Mucosa of descending colon (tissue), 3 donors: ENCODE results near the gene FITM1. TPM values are rescaled to one million over a fixed set of nuclear protein-coding genes. Genes with fewer than 3 reads are reported as not detected.

Experiments used
- ATAC-seq: fragments of 200-7000 bp; cut with Tn5 transposase; one replicate; pipeline ENCODE4 v1.9.1; 2020; ENCODE audit warnings: mild to moderate bottlenecking, moderate library complexity
- DNase-seq, 3 donors: peaks; one replicate each; pipeline ENCODE4 v3.0.0-alpha.2; 2020
- H3K36me3 ChIP-seq: fragments of 200-600 bp; one replicate; pipeline ENCODE4 v1.8.0; 2021; ENCODE audit warnings: low read depth, mild to moderate bottlenecking
- H3K4me1 ChIP-seq: fragments of 200-600 bp; one replicate; pipeline ENCODE4 v1.8.0; 2021; ENCODE audit warnings: low read depth, mild to moderate bottlenecking
- H3K4me3 ChIP-seq: fragments of 200-600 bp; one replicate; pipeline ENCODE4 v1.8.0; 2021; ENCODE audit warnings: mild to moderate bottlenecking
- H3K9me3 ChIP-seq: fragments of 200-600 bp; one replicate; pipeline ENCODE4 v1.8.0; 2021; ENCODE audit warnings: mild to moderate bottlenecking
- intact Hi-C, 2 donors: fragments of 100-400 bp; cut with DNase I in 1 of 2; cut with micrococcal nuclease in 1 of 2; formaldehyde crosslinking; loops; one replicate each; pipeline versions ENCODE4 v1.11.0 to v1.11.1; 2022; cut with DNase I, micrococcal nuclease
- total RNA-seq, 3 donors: library from RNA; stranded (reverse); fragmentation: NEBNext Ultra II Directional in 2 of 3; extraction: Animal tissue kit (Norgen Biotek cat#: 25700) in 2 of 3; gene quantifications; one replicate each; pipeline versions ENCODE4 v1.2.1 to v1.2.4, GENCODE V29; 2021 to 2023
- TF ChIP-seq, protein P1 (sequence below): fragments of 200-600 bp; IDR thresholded peaks from one replicate; pipeline ENCODE4 v1.8.0; 2022; ENCODE audit warnings: antibody characterized with exemption, mild to moderate bottlenecking
- donor health status: DM: no; HTN: no; CAD: no; lungs with moderate emphysema.
- donor health status: DM: no; HTN: no; CAD: no.
- donor health status: DM: no; HTN: yes; CAD: no.

FITM1 gene
- total RNA-seq, 3 donors from 2014 or later, result 0.79 to 1.9 (median 1.3) TPM

DNA sequence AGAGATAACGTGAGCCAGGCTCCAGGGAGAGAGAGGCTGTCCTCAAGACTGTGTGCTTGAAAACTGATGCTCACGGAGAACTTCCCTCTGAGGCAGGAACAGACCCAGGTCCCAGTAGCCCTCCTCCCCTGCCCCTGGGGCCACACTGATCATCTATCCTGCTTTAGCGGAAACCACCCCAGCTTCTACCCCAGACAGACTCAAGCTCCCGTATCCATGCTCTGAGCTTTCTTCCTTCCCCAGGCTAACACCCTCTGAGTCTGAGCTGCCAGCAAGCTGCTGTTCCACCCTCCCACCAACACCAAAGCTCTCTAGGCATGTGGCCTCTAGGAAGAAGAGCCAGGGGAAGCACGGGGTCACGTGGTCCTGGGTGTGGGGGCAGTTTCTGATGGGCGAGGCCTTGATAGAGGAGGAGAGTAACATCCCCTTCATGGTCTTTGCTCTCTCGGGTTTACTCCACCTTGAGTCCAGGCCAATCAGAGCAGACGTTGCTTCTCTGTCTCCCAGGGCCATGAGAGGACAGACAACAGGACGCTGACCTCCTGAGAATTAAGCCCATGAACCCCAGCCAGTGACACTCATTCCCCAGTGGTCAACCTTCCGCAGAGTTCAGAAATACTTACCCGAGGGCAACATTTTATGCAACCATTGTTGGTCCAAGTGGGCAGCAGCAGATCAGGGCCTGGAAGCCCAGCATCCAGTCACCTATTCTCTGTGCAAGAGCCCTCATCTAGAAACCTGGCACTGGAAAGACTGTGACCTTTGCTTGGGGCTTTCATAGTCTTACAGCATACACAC lies 35.0 kb upstream of the FITM1 start:
- intact Hi-C loops, result no loop called here
- no peaks in the 10 kb centered on the region for H3K36me3 ChIP-seq
- peak overlapping the region; percentile 83 for H3K4me3 ChIP-seq
- TF ChIP-seq, protein P1, sequence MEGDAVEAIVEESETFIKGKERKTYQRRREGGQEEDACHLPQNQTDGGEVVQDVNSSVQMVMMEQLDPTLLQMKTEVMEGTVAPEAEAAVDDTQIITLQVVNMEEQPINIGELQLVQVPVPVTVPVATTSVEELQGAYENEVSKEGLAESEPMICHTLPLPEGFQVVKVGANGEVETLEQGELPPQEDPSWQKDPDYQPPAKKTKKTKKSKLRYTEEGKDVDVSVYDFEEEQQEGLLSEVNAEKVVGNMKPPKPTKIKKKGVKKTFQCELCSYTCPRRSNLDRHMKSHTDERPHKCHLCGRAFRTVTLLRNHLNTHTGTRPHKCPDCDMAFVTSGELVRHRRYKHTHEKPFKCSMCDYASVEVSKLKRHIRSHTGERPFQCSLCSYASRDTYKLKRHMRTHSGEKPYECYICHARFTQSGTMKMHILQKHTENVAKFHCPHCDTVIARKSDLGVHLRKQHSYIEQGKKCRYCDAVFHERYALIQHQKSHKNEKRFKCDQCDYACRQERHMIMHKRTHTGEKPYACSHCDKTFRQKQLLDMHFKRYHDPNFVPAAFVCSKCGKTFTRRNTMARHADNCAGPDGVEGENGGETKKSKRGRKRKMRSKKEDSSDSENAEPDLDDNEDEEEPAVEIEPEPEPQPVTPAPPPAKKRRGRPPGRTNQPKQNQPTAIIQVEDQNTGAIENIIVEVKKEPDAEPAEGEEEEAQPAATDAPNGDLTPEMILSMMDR, result no peak
- peak; percentile 60 for ATAC-seq
- DNase-seq, result peak; percentile 91 to 94 (median 91)
- H3K9me3 ChIP-seq, result no peaks in the 10 kb centered on the region
- peaks cover 28% of the 10 kb centered on the region for H3K4me1 ChIP-seq

DNA sequence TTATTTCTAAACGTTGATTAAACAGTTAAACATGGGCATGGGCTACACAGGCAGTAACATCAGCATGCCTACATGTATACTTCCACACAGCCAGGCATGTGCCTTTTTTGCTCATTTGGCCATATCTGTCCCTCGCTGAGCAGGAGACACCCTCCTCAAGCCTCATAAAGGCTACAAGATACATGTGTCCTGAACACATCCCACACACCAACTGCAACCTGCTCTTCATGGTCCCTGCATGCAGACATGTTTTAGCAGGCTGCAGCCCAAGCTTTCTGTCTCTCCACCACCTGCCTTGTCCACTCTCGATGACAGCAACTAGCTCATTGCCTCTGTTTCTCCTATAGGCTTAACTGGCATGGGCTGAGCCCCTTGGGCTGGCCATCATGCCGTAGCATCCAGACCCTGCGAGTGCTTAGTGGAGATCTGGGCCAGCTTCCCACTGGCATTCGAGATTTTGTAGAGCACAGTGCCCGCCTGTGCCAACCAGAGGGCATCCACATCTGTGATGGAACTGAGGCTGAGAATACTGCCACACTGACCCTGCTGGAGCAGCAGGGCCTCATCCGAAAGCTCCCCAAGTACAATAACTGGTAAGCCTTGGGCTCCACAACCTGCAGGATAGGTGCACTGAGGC lies 33.8 kb upstream of the FITM1 start:
- ATAC-seq (no peak), DNase-seq (peak in 1 of 3 donors; percentile 17)
- intact Hi-C loops, result no loop called here
- Histone ChIP-seq H3K9me3 (no peaks in the 10 kb centered on the region), H3K4me1 (peaks cover 25% of the 10 kb centered on the region), H3K4me3 (no peak overlapping the region), H3K36me3 (no peaks in the 10 kb centered on the region)
- TF ChIP-seq, protein P1, result no peak

GRCh38 chr14:24098229-24098926 lies 32.1 kb upstream of the FITM1 start:
- Histone ChIP-seq H3K4me1 (peaks cover 17% of the 10 kb centered on the region), H3K36me3 (no peaks in the 10 kb centered on the region), H3K9me3 (no peaks in the 10 kb centered on the region), H3K4me3 (no peak overlapping the region)
- no peak for DNase-seq
- intact Hi-C loops, result no loop called here
- TF ChIP-seq, protein P1, result no peak
- ATAC-seq, result no peak

DNA sequence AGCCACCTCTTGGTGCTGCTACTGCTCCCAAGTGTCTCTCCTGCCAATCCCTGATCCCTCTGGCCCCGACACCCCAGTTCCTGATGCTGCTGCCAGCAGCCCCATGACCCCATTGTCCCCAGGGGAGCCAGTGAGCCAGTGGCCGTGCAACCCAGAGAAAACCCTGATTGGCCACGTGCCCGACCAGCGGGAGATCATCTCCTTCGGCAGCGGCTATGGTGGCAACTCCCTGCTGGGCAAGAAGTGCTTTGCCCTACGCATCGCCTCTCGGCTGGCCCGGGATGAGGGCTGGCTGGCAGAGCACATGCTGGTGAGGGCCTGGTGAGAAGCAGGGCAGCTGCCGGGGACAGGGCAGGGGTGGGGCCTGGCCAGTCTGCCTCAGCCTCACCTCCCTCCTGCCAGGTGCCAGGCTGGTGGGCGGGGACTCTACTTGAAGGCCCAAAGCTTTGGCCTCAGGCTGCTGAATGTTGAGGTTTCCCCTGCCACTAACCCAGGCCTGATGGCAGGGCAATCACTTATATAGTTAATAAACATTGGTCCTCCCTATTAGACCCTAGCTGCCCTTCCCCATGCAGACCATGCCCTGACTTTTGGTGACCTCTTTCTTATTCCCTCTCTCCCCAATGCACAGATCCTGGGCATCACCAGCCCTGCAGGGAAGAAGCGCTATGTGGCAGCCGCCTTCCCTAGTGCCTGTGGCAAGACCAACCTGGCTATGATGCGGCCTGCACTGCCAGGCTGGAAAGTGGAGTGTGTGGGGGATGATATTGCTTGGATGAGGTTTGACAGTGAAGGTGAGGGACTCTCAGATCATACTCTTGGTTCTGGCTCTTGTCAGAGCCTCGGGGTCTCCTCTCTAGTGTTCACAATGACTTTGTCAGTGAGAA lies 31.3 kb upstream of the FITM1 start:
- TF ChIP-seq, protein P1, result no peak
- no peaks in the 10 kb centered on the region for H3K9me3 ChIP-seq
- intact Hi-C loops, result no loop called here
- H3K4me3 ChIP-seq, result no peak overlapping the region
- no peaks in the 10 kb centered on the region for H3K36me3 ChIP-seq
- peaks cover 12% of the 10 kb centered on the region for H3K4me1 ChIP-seq
- ATAC-seq (no peak), DNase-seq (peak in 2 of 3 donors; percentile 41 to 55)
